Upper lobe of right lung (tissue), 1 donor: ENCODE data around the gene GHR. TPM values are rescaled to one million over a fixed set of nuclear protein-coding genes. Genes with fewer than 3 reads are reported as not detected.

ENCODE experiments used
- ATAC-seq: fragments of 200-7000 bp; cut with Tn5 transposase; one replicate; pipeline ENCODE4 v1.9.1; 2020; ENCODE audit warnings: mild to moderate bottlenecking, moderate library complexity
- DNase-seq: peaks from one replicate; pipeline ENCODE4 v3.0.0-alpha.2; 2020
- H3K27ac ChIP-seq: fragments of 200-600 bp; one replicate; pipeline ENCODE4 v1.8.0; 2022
- H3K27me3 ChIP-seq: fragments of 200-600 bp; one replicate; pipeline ENCODE4 v1.8.0; 2022; ENCODE audit warnings: mild to moderate bottlenecking
- H3K36me3 ChIP-seq: fragments of 200-600 bp; one replicate; pipeline ENCODE4 v1.8.0; 2022
- H3K4me1 ChIP-seq: fragments of 200-600 bp; one replicate; pipeline ENCODE4 v1.8.0; 2022
- H3K4me3 ChIP-seq: fragments of 200-600 bp; one replicate; pipeline ENCODE4 v1.8.0; 2022; ENCODE audit warnings: mild to moderate bottlenecking
- H3K9me3 ChIP-seq: fragments of 200-600 bp; one replicate; pipeline ENCODE4 v1.8.0; 2022
- intact Hi-C: fragments of 100-400 bp; cut with DNase I; formaldehyde crosslinking; loops from one replicate; pipeline ENCODE4 v1.11.0; 2022
- total RNA-seq: library from RNA; stranded (reverse); fragmentation: NEBNext Ultra II Directional; extraction: Animal tissue kit (Norgen Biotek cat#: 25700); gene quantifications from one replicate; pipeline ENCODE4 v1.2.1, GENCODE V29; 2021
- TF ChIP-seq, protein P1 (sequence below): fragments of 200-600 bp; IDR thresholded peaks from one replicate; pipeline ENCODE4 v1.8.0; 2022; ENCODE audit warnings: antibody characterized with exemption
- donor health status: DM: no; HTN: yes; CAD: no; lungs with severe emphysema.

The GHR gene
- total RNA-seq, 1 donor from 2014 or later = 6.6 TPM

DNA sequence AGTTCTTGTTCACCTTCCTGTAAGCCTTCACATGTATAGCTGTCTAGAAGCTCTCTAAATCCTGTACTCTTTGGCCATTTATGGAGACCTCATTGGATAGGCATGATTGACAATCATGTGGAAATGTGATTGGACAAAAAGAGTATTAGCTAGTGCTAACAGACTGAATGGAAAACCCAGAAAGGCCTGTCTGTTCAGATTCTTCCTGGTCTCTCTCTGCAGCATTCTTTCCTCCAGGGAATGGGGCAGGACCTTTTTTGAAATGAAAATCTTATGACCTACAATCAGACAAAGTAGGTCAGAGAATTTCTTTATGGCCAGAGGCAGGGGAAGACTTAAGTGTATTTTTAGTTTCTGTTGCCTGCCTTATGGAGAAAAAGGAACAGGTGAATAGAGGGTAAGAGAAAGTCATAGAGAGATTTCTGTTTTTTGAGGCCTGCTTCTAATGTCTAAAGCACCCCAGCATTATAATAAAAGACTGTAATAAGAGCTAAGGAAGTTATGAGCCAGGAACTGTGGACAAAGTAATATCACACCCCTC is 181.0 kb downstream of the GHR start:
- no peaks in the 10 kb centered on the region for H3K27me3 ChIP-seq
- no peaks in the 10 kb centered on the region for H3K36me3 ChIP-seq
- H3K4me1 ChIP-seq = no peaks in the 10 kb centered on the region
- no peak for DNase-seq
- no peaks in the 10 kb centered on the region for H3K9me3 ChIP-seq
- H3K27ac ChIP-seq = no peak overlapping the region
- no peak overlapping the region for H3K4me3 ChIP-seq
- intact Hi-C loops = no loop called here
- no peak for ATAC-seq
- TF ChIP-seq, protein P1, sequence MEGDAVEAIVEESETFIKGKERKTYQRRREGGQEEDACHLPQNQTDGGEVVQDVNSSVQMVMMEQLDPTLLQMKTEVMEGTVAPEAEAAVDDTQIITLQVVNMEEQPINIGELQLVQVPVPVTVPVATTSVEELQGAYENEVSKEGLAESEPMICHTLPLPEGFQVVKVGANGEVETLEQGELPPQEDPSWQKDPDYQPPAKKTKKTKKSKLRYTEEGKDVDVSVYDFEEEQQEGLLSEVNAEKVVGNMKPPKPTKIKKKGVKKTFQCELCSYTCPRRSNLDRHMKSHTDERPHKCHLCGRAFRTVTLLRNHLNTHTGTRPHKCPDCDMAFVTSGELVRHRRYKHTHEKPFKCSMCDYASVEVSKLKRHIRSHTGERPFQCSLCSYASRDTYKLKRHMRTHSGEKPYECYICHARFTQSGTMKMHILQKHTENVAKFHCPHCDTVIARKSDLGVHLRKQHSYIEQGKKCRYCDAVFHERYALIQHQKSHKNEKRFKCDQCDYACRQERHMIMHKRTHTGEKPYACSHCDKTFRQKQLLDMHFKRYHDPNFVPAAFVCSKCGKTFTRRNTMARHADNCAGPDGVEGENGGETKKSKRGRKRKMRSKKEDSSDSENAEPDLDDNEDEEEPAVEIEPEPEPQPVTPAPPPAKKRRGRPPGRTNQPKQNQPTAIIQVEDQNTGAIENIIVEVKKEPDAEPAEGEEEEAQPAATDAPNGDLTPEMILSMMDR = no peak

DNA sequence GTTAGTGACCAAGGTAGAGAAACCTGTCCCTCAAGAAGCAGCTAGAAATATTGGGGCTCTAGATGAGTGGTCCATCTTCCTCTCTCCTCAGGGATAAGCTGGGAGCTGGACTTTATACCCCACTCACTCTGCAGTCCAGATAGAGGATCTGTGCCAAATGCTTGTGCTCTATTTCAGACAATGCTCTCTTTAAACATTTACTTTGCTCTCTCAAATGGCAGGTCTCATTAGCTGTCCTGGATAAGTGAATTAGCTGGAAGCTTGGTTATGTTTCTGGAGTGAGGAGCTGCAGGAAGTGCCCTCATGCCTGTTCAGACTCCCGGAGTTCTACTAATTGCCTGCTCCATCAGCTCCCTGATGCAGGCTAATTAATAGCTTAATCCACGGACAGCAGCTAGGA is 182.3 kb downstream of the GHR start:
- DNase-seq (no peak), ATAC-seq (no peak)
- TF ChIP-seq, protein P1 = no peak
- Histone ChIP-seq H3K27me3 (no peaks in the 10 kb centered on the region), H3K4me3 (no peak overlapping the region), H3K27ac (no peak overlapping the region), H3K36me3 (no peaks in the 10 kb centered on the region), H3K9me3 (no peaks in the 10 kb centered on the region), H3K4me1 (no peaks in the 10 kb centered on the region)
- intact Hi-C loops = no loop called here

DNA sequence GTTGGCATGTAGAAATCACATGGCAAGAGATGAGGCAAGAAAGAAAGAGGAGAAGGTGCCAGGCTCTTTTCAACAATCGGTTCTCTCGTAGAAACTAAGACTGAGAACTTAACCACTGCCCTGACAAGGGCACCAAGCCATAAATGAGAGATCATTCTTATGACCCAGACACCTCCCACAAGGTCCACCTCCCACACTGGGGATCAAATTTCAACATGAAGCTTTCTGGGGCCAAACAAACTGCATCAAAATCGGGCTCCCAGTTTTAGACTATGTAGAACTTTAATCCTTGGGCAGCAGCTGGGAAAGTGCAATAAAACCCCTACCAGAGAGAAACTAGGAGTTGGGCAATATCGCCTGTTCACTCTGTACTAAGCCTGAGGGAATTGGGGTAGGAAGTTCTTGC is 183.2 kb downstream of the GHR start:
- no peaks in the 10 kb centered on the region for H3K4me1 ChIP-seq
- H3K36me3 ChIP-seq = no peaks in the 10 kb centered on the region
- no peaks in the 10 kb centered on the region for H3K9me3 ChIP-seq
- ATAC-seq (no peak), DNase-seq (no peak)
- no peak overlapping the region for H3K27ac ChIP-seq
- no peak overlapping the region for H3K4me3 ChIP-seq
- TF ChIP-seq, protein P1 = no peak
- no peaks in the 10 kb centered on the region for H3K27me3 ChIP-seq
- intact Hi-C loops = no loop called here

DNA sequence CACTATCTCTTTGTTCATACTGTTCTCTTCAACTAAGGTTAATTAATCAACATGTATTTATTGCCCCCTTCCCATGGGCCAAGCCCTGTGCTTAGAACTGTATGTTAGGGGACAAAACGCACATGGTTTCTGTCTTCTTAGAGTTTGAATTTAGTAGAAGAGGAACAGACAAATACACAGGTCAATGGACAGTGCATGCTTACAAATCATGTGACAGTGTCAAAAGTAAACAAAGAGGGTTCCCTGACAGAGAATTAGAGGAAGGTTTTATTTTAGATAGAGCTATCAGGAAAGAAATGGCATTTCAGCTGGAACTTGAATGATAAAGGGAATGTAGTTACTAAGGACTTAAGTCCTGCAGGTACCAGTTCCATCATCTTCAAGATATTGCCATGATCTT is 188.2 kb downstream of the GHR start:
- Histone ChIP-seq H3K27ac (no peak overlapping the region), H3K9me3 (no peaks in the 10 kb centered on the region), H3K4me1 (no peaks in the 10 kb centered on the region), H3K27me3 (no peaks in the 10 kb centered on the region), H3K36me3 (no peaks in the 10 kb centered on the region), H3K4me3 (no peak overlapping the region)
- TF ChIP-seq, protein P1 = no peak
- no peak for ATAC-seq
- DNase-seq = no peak
- intact Hi-C loops = no loop called here

DNA sequence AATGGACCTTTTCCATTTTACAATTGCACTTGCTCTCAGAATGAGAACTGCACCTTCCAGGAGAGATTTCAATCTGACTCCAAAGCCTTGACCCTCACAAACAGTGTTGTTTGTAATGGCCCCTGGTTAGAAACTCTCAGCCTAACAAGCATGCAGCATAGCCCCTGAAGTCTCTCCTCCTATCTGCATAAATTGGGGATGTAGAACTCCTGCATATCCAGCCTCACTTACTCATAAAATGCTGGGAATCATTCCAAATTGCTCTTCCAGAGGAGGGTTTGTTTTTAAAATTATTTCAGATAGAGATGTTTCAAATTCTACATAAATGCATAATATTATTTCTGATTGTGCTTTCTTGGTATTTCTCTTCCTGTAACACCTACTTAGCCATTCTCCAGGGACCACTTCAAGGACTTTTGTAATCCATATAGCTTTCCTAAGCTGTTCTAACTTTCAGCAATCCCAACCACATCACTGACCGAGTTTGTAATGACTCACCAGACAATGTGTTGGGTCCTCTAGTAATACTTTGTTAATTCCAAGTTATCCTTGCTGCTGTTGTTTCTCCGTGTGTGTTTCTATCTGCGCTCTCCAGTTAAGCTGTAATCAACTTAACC is 189.6 kb downstream of the GHR start:
- intact Hi-C loops = no loop called here
- no peaks in the 10 kb centered on the region for H3K9me3 ChIP-seq
- no peak overlapping the region for H3K27ac ChIP-seq
- no peak for ATAC-seq
- H3K4me3 ChIP-seq = no peak overlapping the region
- no peaks in the 10 kb centered on the region for H3K36me3 ChIP-seq
- no peaks in the 10 kb centered on the region for H3K4me1 ChIP-seq
- TF ChIP-seq, protein P1 = no peak
- no peaks in the 10 kb centered on the region for H3K27me3 ChIP-seq
- no peak for DNase-seq

DNA sequence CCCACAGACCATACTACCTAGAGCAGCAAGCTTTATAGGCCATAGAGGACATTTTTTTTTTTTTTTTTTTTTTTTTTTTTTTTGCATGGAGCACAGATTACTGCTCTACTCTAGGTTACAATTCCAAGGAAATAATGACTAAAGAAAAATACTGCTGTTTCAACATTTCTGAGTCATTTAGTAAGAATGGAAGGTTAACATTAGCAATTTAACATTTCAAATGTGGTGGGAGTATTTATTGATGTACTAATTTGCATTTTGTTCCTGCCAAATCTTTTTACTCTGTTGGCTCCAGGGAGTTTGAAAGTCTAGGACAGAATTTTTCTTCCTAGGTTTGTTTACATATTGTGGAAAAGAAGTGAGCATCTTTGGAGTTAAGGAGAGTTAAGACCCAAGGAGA is 191.3 kb downstream of the GHR start:
- no peaks in the 10 kb centered on the region for H3K9me3 ChIP-seq
- DNase-seq (no peak), ATAC-seq (no peak)
- no peaks in the 10 kb centered on the region for H3K4me1 ChIP-seq
- no peaks in the 10 kb centered on the region for H3K27me3 ChIP-seq
- TF ChIP-seq, protein P1 = no peak
- intact Hi-C loops = no loop called here
- no peak overlapping the region for H3K4me3 ChIP-seq
- no peak overlapping the region for H3K27ac ChIP-seq
- no peaks in the 10 kb centered on the region for H3K36me3 ChIP-seq
